Caco-2 (cell line): ENCODE results near the gene KLHL33. TPM values are rescaled to one million over a fixed set of nuclear protein-coding genes. Genes with fewer than 3 reads are reported as not detected.

Source experiments
- BruUV-seq: library from RNA; stranded (reverse); fragments of 400-500 nt; replicated peaks from 2 replicates; lab custom pipeline; 2021; lab: Mats Ljungman, UMichigan
- CTCF ChIA-PET: fragments of 300-600 bp; sonication (Branson Sonifier 250); formaldehyde crosslinking; loops from one replicate; lab custom pipeline; 2022; ENCODE audit warnings: antibody characterized with exemption; lab: Charles Lee
- POLR2A ChIA-PET: fragments of 300-600 bp; sonication (Branson Sonifier 250); formaldehyde crosslinking; loops from one replicate; lab custom pipeline; 2022; ENCODE audit warnings: antibody characterized with exemption; lab: Charles Lee
- DNase-seq, 2 experiments: peaks; one replicate each; pipeline versions ENCODE4 v3.0.0 to v3.0.0-alpha.2; 2020 to 2022
- H3K27me3 ChIP-seq: replicated peaks from 2 replicates; pipeline ENCODE4 v1.6.0; 2011; ENCODE audit warnings: low read length; ENCODE audit not compliant: control insufficient read depth, insufficient read depth
- H3K36me3 ChIP-seq: 2 replicates; pipeline ENCODE4 v1.5.1; 2011; ENCODE audit warnings: low read length; ENCODE audit not compliant: control insufficient read depth, insufficient read depth
- H3K4me1 ChIP-seq: fragments of 250-450 bp; sonication (Bioruptor Pico); 2 replicates; pipeline ENCODE4 v1.5.1; 2020; ENCODE audit warnings: mild to moderate bottlenecking
- H3K4me3 ChIP-seq: 2 replicates; pipeline ENCODE4 v1.5.1; 2011; ENCODE audit warnings: low read depth, mild to moderate bottlenecking, control low read depth, low read length
- H3K9me3 ChIP-seq: fragments of 250-450 bp; sonication (Bioruptor Pico); 2 replicates; pipeline ENCODE4 v1.5.1; 2020; ENCODE audit warnings: mild to moderate bottlenecking, moderate library complexity
- H3K27ac Mint-ChIP-seq: one replicate; pipeline ENCODE4 v1.8.0; 2022; ENCODE audit warnings: mixed read lengths; ENCODE audit not compliant: unreplicated experiment
- H3K27me3 Mint-ChIP-seq: one replicate; pipeline ENCODE4 v1.8.0; 2022; ENCODE audit warnings: mixed read lengths; ENCODE audit not compliant: insufficient read depth, unreplicated experiment
- H3K36me3 Mint-ChIP-seq: one replicate; pipeline ENCODE4 v1.8.0; 2022; ENCODE audit warnings: mild to moderate bottlenecking, mixed read lengths; ENCODE audit not compliant: insufficient read depth, unreplicated experiment
- H3K4me1 Mint-ChIP-seq: one replicate; pipeline ENCODE4 v1.8.0; 2022; ENCODE audit warnings: low read depth, mixed read lengths; ENCODE audit not compliant: unreplicated experiment
- H3K4me3 Mint-ChIP-seq: one replicate; pipeline ENCODE4 v1.8.0; 2022; ENCODE audit warnings: mild to moderate bottlenecking, moderate library complexity, mixed read lengths; ENCODE audit not compliant: unreplicated experiment
- H3K9me3 Mint-ChIP-seq: one replicate; pipeline ENCODE4 v1.8.0; 2022; ENCODE audit warnings: mixed read lengths; ENCODE audit not compliant: unreplicated experiment
- intact Hi-C: fragments of 100-400 bp; cut with micrococcal nuclease; formaldehyde crosslinking; loops from one replicate; pipeline ENCODE4 v1.10.0; 2022; ENCODE audit not compliant: unreplicated experiment
- total RNA-seq: library from RNA; stranded (reverse); gene quantifications from 2 replicates; pipeline ENCODE4 v1.2.3, GENCODE V29; 2022
- TF ChIP-seq, protein P1 (sequence below), 2 experiments: fragments of 200-600 bp in 1 of 2; IDR thresholded peaks; 1 replicate in 1 of 2; 2 replicates in 1 of 2; pipeline versions ENCODE4 v1.5.1 to v1.8.0; 2011 to 2022; ENCODE audit warnings: antibody characterized with exemption in 1 of 2, control low read depth in 1 of 2, inconsistent platforms in 1 of 2, low read depth in 1 of 2, low read length in 1 of 2, mild to moderate bottlenecking in 1 of 2, moderate library complexity in 1 of 2; ENCODE audit not compliant: insufficient read depth in 1 of 2, severe bottlenecking in 1 of 2, unreplicated experiment in 1 of 2

Gene KLHL33
- total RNA-seq, 1 experiment from 2014 or later = not detected

DNA sequence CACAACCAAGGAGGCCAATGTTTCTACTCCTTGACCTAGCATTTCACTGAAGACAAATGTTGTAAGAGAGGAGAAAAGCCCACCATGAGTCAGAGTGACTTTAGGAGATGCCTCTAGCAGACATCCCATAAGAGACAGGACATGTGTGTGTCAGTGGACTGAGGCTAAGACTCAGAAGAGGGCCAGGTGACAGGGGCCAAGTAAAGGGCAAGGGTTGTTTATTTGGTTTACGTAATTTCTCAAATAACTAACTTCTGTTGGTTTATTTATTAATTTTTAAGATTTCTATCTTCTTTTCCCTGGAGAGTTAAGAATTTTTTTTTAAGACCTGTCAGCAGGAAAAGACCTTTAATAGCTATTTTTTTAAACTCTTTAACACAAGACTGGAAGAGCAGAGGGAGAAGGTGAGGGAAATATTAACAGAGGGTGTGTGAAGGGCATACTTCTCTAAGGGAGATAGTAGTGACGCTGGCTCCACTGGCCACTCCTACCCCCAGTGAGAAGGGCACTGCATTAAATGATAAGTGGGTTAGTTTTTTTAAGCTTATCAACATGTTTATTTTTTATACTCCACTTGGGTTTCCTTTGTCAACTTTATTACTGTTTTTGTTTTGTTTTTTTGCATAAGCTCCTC is 36.7 kb upstream of the KLHL33 start:
- no TSS peak for BruUV-seq
- TF ChIP-seq, protein P1, sequence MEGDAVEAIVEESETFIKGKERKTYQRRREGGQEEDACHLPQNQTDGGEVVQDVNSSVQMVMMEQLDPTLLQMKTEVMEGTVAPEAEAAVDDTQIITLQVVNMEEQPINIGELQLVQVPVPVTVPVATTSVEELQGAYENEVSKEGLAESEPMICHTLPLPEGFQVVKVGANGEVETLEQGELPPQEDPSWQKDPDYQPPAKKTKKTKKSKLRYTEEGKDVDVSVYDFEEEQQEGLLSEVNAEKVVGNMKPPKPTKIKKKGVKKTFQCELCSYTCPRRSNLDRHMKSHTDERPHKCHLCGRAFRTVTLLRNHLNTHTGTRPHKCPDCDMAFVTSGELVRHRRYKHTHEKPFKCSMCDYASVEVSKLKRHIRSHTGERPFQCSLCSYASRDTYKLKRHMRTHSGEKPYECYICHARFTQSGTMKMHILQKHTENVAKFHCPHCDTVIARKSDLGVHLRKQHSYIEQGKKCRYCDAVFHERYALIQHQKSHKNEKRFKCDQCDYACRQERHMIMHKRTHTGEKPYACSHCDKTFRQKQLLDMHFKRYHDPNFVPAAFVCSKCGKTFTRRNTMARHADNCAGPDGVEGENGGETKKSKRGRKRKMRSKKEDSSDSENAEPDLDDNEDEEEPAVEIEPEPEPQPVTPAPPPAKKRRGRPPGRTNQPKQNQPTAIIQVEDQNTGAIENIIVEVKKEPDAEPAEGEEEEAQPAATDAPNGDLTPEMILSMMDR (IDR thresholded peaks at IDR 0.05; ENCODE audit: insufficient read depth in 1 of 2, low read depth in 1 of 2, low read length in 1 of 2, severe bottlenecking in 1 of 2, unreplicated experiment in 1 of 2) = no peak
- intact Hi-C loops = no loop called here
- Mint-ChIP-seq H3K4me1 (peaks cover 28% of the 10 kb centered on the region), H3K9me3 (no peaks in the 10 kb centered on the region), H3K27ac (no peak overlapping the region), H3K36me3 (peaks cover 82% of the 10 kb centered on the region), H3K4me3 (no peak overlapping the region), H3K27me3 (no peaks in the 10 kb centered on the region)
- Histone ChIP-seq H3K27me3 (no peaks in the 10 kb centered on the region), H3K4me3 (no peak overlapping the region), H3K4me1 (peaks cover 9% of the 10 kb centered on the region), H3K36me3 (no peaks in the 10 kb centered on the region; the same call in 1 of the 2 replicates), H3K9me3 (no peaks in the 10 kb centered on the region)
- ChIA-PET POLR2A (interaction anchor here (0.6 to 1.0 kb wide), 3 partner anchors 9 to 18 kb away, joined by 3 to 8 read pairs (median 3); partner anchors contain the start of genes APEX1, OSGEP and PIP4P1), CTCF (no interaction called here)
- no peak for DNase-seq

DNA sequence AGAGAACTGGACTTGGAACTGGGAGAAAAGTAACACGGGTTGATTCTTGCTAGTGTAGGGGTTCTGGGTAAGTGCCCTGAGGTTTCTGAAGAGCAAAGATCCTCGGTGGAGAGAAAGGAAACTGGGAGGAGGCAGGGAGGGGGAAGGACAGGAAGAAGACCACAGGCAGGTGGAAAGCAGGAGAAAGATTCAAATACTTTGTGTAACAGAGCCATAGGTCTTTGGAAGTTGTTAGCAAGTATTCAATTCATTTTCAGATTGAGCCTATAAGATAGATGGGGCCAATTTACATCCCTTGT is 34.6 kb upstream of the KLHL33 start:
- Histone ChIP-seq H3K9me3 (no peaks in the 10 kb centered on the region), H3K36me3 (no peaks in the 10 kb centered on the region), H3K27me3 (no peaks in the 10 kb centered on the region), H3K4me1 (peaks cover 9% of the 10 kb centered on the region), H3K4me3 (peak overlapping the region; percentile 90)
- BruUV-seq = no TSS peak
- Mint-ChIP-seq H3K36me3 (peaks cover 61% of the 10 kb centered on the region), H3K27ac (peak overlapping the region; percentile 90), H3K9me3 (no peaks in the 10 kb centered on the region), H3K27me3 (no peaks in the 10 kb centered on the region), H3K4me3 (peak overlapping the region; percentile 83), H3K4me1 (peaks cover 21% of the 10 kb centered on the region)
- CTCF ChIA-PET = no interaction called here
- intact Hi-C loops = no loop called here
- TF ChIP-seq, protein P1 (IDR thresholded peaks at IDR 0.05; ENCODE audit: insufficient read depth in 1 of 2, low read depth in 1 of 2, low read length in 1 of 2, severe bottlenecking in 1 of 2, unreplicated experiment in 1 of 2) = no peak
- DNase-seq = no peak
- POLR2A ChIA-PET = interaction anchor here (1.4 to 2.9 kb wide), 3 partner anchors 9 to 127 kb away, joined by 16 to 33 read pairs (median 16); partner anchors contain the start of genes APEX1, OSGEP, PARP2 and PIP4P1

DNA sequence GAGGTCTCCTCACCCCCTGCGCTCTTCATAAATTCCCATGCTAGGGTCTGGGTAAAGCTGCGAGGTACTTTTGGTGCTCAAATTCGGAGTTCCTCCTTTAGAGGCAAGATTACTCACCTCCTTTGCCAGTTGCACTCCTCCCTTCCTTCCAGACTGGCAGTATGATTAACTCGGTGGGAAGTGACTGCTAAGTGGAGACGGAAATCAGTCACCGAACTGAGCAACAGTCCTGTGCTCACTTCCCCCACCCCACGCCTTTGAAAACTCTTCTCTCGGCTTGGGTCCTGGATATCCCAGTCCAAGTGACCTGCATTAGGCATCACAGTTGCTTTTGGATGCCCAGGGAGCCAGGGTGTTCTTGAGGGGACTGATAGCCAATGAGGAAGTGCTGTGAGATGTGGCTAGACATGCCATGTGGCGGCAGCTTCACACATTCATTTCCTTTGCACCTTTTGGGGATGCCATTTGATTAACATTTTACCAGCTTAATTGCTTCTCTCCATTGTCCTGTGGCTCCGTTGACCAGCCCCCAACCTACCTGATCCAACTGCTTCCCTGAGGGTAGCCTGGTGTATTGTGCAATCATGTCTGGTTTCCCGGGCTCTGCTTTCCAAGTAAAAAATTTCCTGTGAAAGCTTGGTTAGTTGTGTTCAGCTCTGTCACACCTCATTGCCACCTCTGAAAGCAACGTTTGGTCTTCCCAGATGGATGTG is 34.1 kb upstream of the KLHL33 start:
- Mint-ChIP-seq H3K27me3 (no peaks in the 10 kb centered on the region), H3K36me3 (peaks cover 56% of the 10 kb centered on the region), H3K4me1 (peaks cover 21% of the 10 kb centered on the region), H3K27ac (peak overlapping the region; percentile 90), H3K4me3 (peak overlapping the region; percentile 83), H3K9me3 (no peaks in the 10 kb centered on the region)
- Histone ChIP-seq H3K27me3 (no peaks in the 10 kb centered on the region), H3K4me1 (peaks cover 9% of the 10 kb centered on the region), H3K36me3 (no peaks in the 10 kb centered on the region), H3K9me3 (no peaks in the 10 kb centered on the region), H3K4me3 (peak overlapping the region; percentile 90)
- no TSS peak for BruUV-seq
- peak; percentile 42 to 43 for DNase-seq
- intact Hi-C loops = loop anchor here (1.0 to 2.0 kb wide), 3 partner anchors 9 to 57 kb away; partner anchors contain the start of genes PIP4P1 and TEP1
- ChIA-PET CTCF (interaction anchor here (0.6 to 1.3 kb wide), 2 partner anchors 40 to 54 kb away, joined by 5 to 6 read pairs; no protein-coding TSS in a partner anchor), POLR2A (interaction anchor here (0.5 to 2.9 kb wide), 11 partner anchors 8 to 138 kb away, joined by 3 to 33 read pairs (median 4); partner anchors contain the start of genes APEX1, OSGEP, PARP2 and PIP4P1)
- TF ChIP-seq, protein P1 (IDR thresholded peaks at IDR 0.05; ENCODE audit: insufficient read depth in 1 of 2, low read depth in 1 of 2, low read length in 1 of 2, severe bottlenecking in 1 of 2, unreplicated experiment in 1 of 2) = no peak
